ENCODE measurements around the gene TRPV3. TPM values are rescaled to one million over a fixed set of nuclear protein-coding genes. Genes with fewer than 3 reads are reported as not detected.

TRPV3 gene
- total and polyA plus RNA-seq, 4 donors, result 0.49 to 2.0 (median 0.75) TPM; not detected in 1

DNA sequence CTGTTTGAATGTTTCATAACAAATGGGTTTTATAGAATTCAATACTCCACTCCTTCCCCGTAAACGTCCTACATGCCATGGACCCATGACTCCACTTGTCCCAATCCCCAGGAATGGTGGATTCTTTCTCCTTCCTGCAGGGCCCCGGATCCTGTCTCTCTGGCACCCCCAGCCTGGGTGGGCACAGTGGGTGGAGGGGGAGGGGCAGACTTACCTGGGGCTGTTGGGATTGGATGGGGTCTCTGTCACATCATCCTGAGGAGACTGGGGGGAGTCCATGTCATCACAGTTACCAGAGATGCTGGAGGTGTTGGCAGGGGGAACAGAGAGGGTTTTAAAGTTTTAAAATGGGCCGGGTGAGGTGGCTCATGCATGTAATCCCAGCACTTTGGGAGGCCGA is 13.2 kb downstream of the TRPV3 start:
- 79% methylated on average over 5 of the region's 5 CpGs for WGBS, 2 donors
- H3K27me3 ChIP-seq (ENCODE audit: control insufficient read depth in 1 of 2, insufficient read depth in 2 of 2, low read length in 1 of 2), result no peaks in the 10 kb centered on the region

DNA sequence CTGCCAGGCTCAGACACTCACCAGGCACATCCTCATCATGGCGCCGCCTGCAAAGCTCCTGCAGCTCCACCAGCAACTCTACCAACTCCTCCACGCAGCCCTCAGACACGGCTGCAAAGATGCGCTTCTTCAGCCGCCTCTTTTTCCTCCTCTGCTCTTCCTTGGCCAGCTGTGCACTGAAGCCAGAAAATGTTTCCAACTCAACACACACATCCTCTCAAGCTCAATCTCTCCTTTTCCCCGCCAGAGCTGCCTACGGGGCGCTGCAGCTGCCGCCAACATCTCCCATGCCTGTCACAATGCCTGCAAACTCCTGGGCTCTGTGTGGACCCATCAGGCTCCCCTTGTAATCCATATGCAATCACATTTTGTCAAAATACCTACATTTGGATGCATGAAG is 14.2 kb downstream of the TRPV3 start:
- Histone ChIP-seq H3K27me3 (ENCODE audit: control insufficient read depth in 1 of 2, insufficient read depth in 2 of 2, low read length in 1 of 2) (no peaks in the 10 kb centered on the region), H3K4me1 (ENCODE audit: control insufficient read depth in 1 of 2, insufficient read depth in 2 of 2, low read length in 2 of 2) (no peaks in the 10 kb centered on the region), H3K9me3 (ENCODE audit: control insufficient read depth, low read length) (no peaks in the 10 kb centered on the region), H3K4me3 (ENCODE audit: low read length in 2 of 2) (no peak overlapping the region), H3K27ac (ENCODE audit: low read depth in 1 of 2, low read length in 2 of 2) (no peak overlapping the region), H3K36me3 (ENCODE audit: control insufficient read depth in 1 of 2, insufficient read depth in 2 of 2, low read length in 1 of 2) (no peaks in the 10 kb centered on the region)
- DNase-seq, result peak in 1 of 2 donors; percentile 17
- WGBS, 2 donors, result 75 to 77% methylated on average over 10 of the region's 10 CpGs
- intact Hi-C loops (cut with DNase I), result no loop called here
- no peak for ATAC-seq (ENCODE audit: low FRiP score)

More for the DNA sequence above, 13.2 kb downstream of the TRPV3 start:
- H3K36me3 ChIP-seq (ENCODE audit: control insufficient read depth in 1 of 2, insufficient read depth in 2 of 2, low read length in 1 of 2), result no peaks in the 10 kb centered on the region
- H3K9me3 ChIP-seq (ENCODE audit: control insufficient read depth, low read length), result no peaks in the 10 kb centered on the region
- ATAC-seq (ENCODE audit: low FRiP score) (no peak), DNase-seq (peak in 1 of 2 donors; percentile 39)
- no peak overlapping the region for H3K27ac ChIP-seq (ENCODE audit: low read depth in 1 of 2, low read length in 2 of 2)
- H3K4me1 ChIP-seq (ENCODE audit: control insufficient read depth in 1 of 2, insufficient read depth in 2 of 2, low read length in 2 of 2), result no peaks in the 10 kb centered on the region
- intact Hi-C loops (cut with DNase I), result no loop called here
- H3K4me3 ChIP-seq (ENCODE audit: low read length in 2 of 2), result no peak overlapping the region

DNA sequence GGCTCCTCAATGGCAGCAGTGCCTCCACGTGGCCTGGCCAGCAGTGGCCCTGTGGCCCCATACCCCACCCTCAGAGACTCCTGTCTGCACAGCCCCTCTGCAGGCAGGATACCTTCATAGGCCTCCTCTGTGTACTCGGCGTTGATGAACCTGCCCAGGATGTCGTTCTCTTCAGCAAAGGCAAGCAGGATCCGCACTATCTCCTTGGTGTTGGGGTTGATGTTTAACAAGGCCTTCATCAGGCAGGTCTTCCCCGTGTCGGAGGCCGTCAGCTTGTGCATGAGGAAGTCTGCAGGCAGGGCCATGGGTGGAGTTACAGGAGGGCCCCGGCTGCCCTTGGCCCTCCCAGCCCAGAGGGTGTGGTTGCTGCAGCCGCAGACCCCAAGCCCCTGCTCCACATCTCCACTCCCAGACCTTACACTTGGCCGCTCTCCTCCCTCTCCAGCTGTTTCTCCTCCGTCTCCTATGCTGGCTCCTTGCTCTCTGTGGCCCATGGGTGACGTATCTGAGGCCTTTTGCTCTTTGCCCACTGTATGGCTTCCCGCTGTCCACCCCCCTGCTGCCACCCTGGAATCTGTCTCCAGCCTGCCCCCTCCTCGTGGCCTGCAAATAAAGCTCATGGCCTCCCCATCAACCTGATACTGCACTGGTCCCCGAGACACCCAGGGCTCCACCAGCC is 15.1 kb downstream of the TRPV3 start:
- intact Hi-C loops (cut with DNase I), result no loop called here
- 86 to 89% methylated on average over 16 of the region's 16 CpGs for whole genome bisulfite sequencing, 2 donors
- no peak for ATAC-seq (ENCODE audit: low FRiP score)

DNA sequence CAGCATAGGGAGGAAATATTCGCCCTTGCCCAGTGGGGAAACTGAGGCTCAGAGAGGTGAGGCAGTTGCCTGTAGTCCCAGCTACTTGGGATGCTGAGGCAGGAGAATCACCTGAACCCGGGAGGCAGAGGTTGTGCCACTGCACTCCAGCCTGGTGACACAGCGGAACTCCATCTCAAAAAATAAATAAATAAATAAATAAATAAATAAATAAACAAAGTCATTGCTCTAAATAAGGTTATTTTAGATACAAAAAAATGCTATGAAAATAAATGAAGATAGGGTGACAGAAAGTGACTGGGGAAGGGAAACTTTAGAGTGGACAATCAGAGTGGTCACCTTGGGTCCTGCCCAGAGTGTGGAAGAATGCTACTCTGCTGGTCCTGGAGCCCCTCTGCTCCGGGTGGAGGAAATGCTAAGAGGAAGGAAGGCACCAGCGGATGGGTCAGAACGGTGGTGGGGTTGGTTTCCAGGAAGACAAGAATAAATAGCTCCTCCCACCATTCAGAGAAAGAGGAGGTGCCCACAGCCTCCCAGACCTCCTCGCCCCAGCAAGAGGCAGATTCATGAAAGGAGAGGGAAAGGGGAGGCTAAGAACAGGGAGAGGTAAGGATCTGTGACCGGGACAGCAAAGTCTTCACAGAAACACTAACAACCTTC is 17.6 kb downstream of the TRPV3 start:
- intact Hi-C loops (cut with DNase I), result no loop called here

More for the DNA sequence above, 15.1 kb downstream of the TRPV3 start:
- no peak overlapping the region for H3K27ac ChIP-seq (ENCODE audit: low read depth in 1 of 2, low read length in 2 of 2)
- no peaks in the 10 kb centered on the region for H3K27me3 ChIP-seq (ENCODE audit: control insufficient read depth in 1 of 2, insufficient read depth in 2 of 2, low read length in 1 of 2)
- H3K4me1 ChIP-seq (ENCODE audit: control insufficient read depth in 1 of 2, insufficient read depth in 2 of 2, low read length in 2 of 2), result no peaks in the 10 kb centered on the region
- H3K9me3 ChIP-seq (ENCODE audit: control insufficient read depth, low read length), result no peaks in the 10 kb centered on the region
- DNase-seq, result peak in 1 of 2 donors; percentile 63
- H3K4me3 ChIP-seq (ENCODE audit: low read length in 2 of 2), result no peak overlapping the region
- no peaks in the 10 kb centered on the region for H3K36me3 ChIP-seq (ENCODE audit: control insufficient read depth in 1 of 2, insufficient read depth in 2 of 2, low read length in 1 of 2)

DNA sequence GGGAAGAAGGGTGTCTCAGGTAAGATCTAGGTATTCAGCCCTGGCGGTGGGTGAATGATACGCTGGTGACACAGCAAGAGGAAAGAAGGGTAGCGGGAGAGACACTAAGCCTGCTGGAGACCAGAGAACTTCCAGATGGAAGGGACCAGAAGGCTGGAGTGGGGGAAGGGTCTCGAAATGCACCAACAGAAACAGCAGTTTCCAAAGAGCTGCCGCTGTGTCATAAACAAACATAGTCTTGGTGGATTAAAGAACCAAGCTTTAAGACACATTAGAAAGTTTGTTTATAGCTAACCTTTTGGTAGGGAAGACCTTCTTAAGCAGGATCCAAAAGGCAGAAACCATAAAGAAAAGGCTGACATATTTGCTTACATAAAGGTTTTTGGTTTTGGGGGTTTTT is 20.9 kb downstream of the TRPV3 start:
- WGBS, 2 donors, result 97 to 98% methylated on average over 5 of the region's 5 CpGs
- H3K4me1 ChIP-seq (ENCODE audit: control insufficient read depth in 1 of 2, insufficient read depth in 2 of 2, low read length in 2 of 2), result no peaks in the 10 kb centered on the region
- H3K27me3 ChIP-seq (ENCODE audit: control insufficient read depth in 1 of 2, insufficient read depth in 2 of 2, low read length in 1 of 2), result no peaks in the 10 kb centered on the region
- no peak overlapping the region for H3K4me3 ChIP-seq (ENCODE audit: low read length in 2 of 2)
- intact Hi-C loops (cut with DNase I), result no loop called here
- no peak for ATAC-seq (ENCODE audit: low FRiP score)
- no peaks in the 10 kb centered on the region for H3K36me3 ChIP-seq (ENCODE audit: control insufficient read depth in 1 of 2, insufficient read depth in 2 of 2, low read length in 1 of 2)
- no peak overlapping the region for H3K27ac ChIP-seq (ENCODE audit: low read depth in 1 of 2, low read length in 2 of 2)
- DNase-seq, result peak in 1 of 2 donors; percentile 18
- H3K9me3 ChIP-seq (ENCODE audit: control insufficient read depth, low read length), result no peaks in the 10 kb centered on the region

More for the DNA sequence above, 17.6 kb downstream of the TRPV3 start:
- no peaks in the 10 kb centered on the region for H3K4me1 ChIP-seq (ENCODE audit: control insufficient read depth in 1 of 2, insufficient read depth in 2 of 2, low read length in 2 of 2)
- ATAC-seq (ENCODE audit: low FRiP score), result no peak
- H3K27ac ChIP-seq (ENCODE audit: low read depth in 1 of 2, low read length in 2 of 2), result no peak overlapping the region
- DNase-seq, result peak; percentile 9 to 38
- H3K4me3 ChIP-seq (ENCODE audit: low read length in 2 of 2), result no peak overlapping the region
- 71 to 72% methylated on average over 8 of the region's 8 CpGs for WGBS, 2 donors
- no peaks in the 10 kb centered on the region for H3K9me3 ChIP-seq (ENCODE audit: control insufficient read depth, low read length)
- no peaks in the 10 kb centered on the region for H3K36me3 ChIP-seq (ENCODE audit: control insufficient read depth in 1 of 2, insufficient read depth in 2 of 2, low read length in 1 of 2)
- H3K27me3 ChIP-seq (ENCODE audit: control insufficient read depth in 1 of 2, insufficient read depth in 2 of 2, low read length in 1 of 2), result no peaks in the 10 kb centered on the region

DNA sequence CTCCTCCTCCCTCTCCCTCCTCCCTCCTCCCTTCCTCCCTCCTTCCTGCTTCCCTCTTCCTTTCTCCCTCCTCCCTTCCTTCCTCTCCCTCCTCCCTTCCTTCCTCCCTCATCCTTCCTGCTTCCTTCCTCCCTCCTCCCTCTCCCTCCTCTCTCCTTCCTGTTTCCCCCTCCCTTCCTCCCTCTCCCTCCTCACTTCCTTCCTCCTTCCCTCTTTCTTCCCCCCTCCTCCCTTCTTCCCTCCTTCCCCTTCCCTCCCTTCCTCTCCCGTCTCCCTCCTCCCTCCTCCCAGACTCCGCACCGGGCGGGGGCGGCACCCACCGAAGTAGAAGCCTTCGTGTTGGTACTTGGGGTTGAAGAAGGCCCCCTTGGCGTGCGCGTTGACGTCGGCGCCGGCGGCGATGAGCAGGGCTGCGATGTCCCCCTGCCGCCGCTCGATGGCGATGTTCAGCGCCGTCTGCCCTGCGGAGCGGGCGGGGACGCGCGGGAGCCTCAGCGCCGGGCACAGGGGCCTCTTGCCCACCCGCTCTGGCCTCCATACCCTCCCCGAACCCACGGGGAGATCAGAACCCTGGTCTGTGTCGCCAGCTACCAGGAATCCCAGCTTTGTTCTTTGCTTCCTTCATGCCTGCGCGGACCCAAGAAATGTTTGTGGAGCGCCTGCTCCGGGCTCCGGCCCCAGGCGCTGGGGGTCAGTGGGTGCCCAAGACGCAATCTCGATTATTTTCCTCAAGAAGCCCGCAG is 22.2 kb downstream of the TRPV3 start:
- no peaks in the 10 kb centered on the region for H3K27me3 ChIP-seq (ENCODE audit: control insufficient read depth in 1 of 2, insufficient read depth in 2 of 2, low read length in 1 of 2)
- H3K9me3 ChIP-seq (ENCODE audit: control insufficient read depth, low read length), result no peaks in the 10 kb centered on the region
- H3K4me3 ChIP-seq (ENCODE audit: low read length in 2 of 2), result no peak overlapping the region
- H3K27ac ChIP-seq (ENCODE audit: low read depth in 1 of 2, low read length in 2 of 2), result no peak overlapping the region
- H3K4me1 ChIP-seq (ENCODE audit: control insufficient read depth in 1 of 2, insufficient read depth in 2 of 2, low read length in 2 of 2), result no peaks in the 10 kb centered on the region
- H3K36me3 ChIP-seq (ENCODE audit: control insufficient read depth in 1 of 2, insufficient read depth in 2 of 2, low read length in 1 of 2), result no peaks in the 10 kb centered on the region
- 2% methylated on average over 44 of the region's 44 CpGs for WGBS, 2 donors
- ATAC-seq (ENCODE audit: low FRiP score), result peak; percentile 89
- DNase-seq, result peak; percentile 68 to 88
- intact Hi-C loops (cut with DNase I), result no loop called here

DNA sequence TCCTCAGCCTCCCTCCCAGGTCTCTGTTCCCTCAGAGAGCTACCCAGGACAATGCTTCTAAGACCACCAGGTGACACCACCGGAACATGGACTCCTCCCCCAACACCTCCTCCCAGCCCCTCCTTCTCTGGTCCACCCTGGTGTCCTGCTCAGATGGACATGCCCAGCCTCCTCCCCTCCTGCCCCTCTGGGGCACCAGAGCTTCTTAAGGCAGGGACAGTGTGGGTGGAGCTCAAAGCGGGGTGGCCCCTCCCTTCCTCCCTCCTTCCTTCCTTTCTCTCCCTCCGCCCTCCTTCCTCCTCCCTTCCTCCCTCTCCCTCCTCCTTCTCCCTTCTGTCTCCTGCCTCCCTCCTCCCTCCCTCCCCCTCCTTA is 22.7 kb downstream of the TRPV3 start:
- 31 to 44% methylated on average over 3 of the region's 3 CpGs for WGBS, 2 donors
- H3K36me3 ChIP-seq (ENCODE audit: control insufficient read depth in 1 of 2, insufficient read depth in 2 of 2, low read length in 1 of 2), result no peaks in the 10 kb centered on the region
- no peaks in the 10 kb centered on the region for H3K4me1 ChIP-seq (ENCODE audit: control insufficient read depth in 1 of 2, insufficient read depth in 2 of 2, low read length in 2 of 2)
- no peak overlapping the region for H3K27ac ChIP-seq (ENCODE audit: low read depth in 1 of 2, low read length in 2 of 2)
- intact Hi-C loops (cut with DNase I), result no loop called here
- H3K27me3 ChIP-seq (ENCODE audit: control insufficient read depth in 1 of 2, insufficient read depth in 2 of 2, low read length in 1 of 2), result no peaks in the 10 kb centered on the region
- ATAC-seq (ENCODE audit: low FRiP score) (peak; percentile 52), DNase-seq (peak in 1 of 2 donors; percentile 45)
- H3K9me3 ChIP-seq (ENCODE audit: control insufficient read depth, low read length), result no peaks in the 10 kb centered on the region
- H3K4me3 ChIP-seq (ENCODE audit: low read length in 2 of 2), result no peak overlapping the region

DNA sequence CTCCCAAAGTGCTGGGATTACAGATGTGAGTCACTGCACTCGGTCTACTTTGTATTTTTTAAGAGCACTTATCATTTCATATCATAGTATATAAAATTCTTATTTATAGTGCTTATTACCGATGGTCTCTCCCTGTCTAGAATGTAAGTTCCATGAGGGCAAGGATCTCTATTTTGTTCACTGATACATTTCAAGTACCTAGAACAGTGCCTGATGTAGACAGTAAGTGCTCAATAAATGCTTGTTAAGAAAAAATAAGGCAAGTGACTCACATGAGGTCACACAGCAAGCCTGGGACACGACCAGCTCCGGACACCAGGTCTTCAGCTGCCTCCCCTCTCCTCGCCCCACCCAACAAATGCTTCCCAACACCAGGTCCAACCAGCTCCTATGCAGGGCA is 23.9 kb downstream of the TRPV3 start:
- no peak for ATAC-seq (ENCODE audit: low FRiP score)
- H3K36me3 ChIP-seq (ENCODE audit: control insufficient read depth in 1 of 2, insufficient read depth in 2 of 2, low read length in 1 of 2), result no peaks in the 10 kb centered on the region
- H3K27me3 ChIP-seq (ENCODE audit: control insufficient read depth in 1 of 2, insufficient read depth in 2 of 2, low read length in 1 of 2), result no peaks in the 10 kb centered on the region
- intact Hi-C loops (cut with DNase I), result no loop called here
- no peak overlapping the region for H3K27ac ChIP-seq (ENCODE audit: low read depth in 1 of 2, low read length in 2 of 2)
- H3K9me3 ChIP-seq (ENCODE audit: control insufficient read depth, low read length), result no peaks in the 10 kb centered on the region
- peak; percentile 20 to 49 for DNase-seq
- H3K4me1 ChIP-seq (ENCODE audit: control insufficient read depth in 1 of 2, insufficient read depth in 2 of 2, low read length in 2 of 2), result no peaks in the 10 kb centered on the region
- no peak overlapping the region for H3K4me3 ChIP-seq (ENCODE audit: low read length in 2 of 2)
- 93 to 95% methylated on average over 5 of the region's 5 CpGs for WGBS, 2 donors

DNA sequence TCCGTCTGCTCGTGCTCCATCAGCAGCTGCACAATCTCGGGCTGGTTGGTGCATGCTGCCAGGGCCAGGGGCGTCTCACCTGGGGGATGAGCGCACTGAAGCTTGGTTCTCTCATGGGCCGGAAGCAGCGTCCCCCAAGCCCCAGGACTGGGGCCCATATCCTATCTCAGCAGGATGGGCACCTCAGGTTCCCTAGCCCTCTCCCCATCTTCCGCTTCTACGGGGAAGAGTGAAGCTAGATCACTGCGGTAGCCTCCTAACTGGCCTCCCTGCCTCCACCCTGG is 24.8 kb downstream of the TRPV3 start:
- WGBS, 2 donors, result 97% methylated on average over 10 of the region's 10 CpGs
- H3K4me1 ChIP-seq (ENCODE audit: control insufficient read depth in 1 of 2, insufficient read depth in 2 of 2, low read length in 2 of 2), result no peaks in the 10 kb centered on the region
- H3K27ac ChIP-seq (ENCODE audit: low read depth in 1 of 2, low read length in 2 of 2), result no peak overlapping the region

More for the DNA sequence above, 24.8 kb downstream of the TRPV3 start:
- no peaks in the 10 kb centered on the region for H3K27me3 ChIP-seq (ENCODE audit: control insufficient read depth in 1 of 2, insufficient read depth in 2 of 2, low read length in 1 of 2)
- intact Hi-C loops (cut with DNase I), result no loop called here
- DNase-seq (no peak), ATAC-seq (ENCODE audit: low FRiP score) (no peak)
- no peaks in the 10 kb centered on the region for H3K36me3 ChIP-seq (ENCODE audit: control insufficient read depth in 1 of 2, insufficient read depth in 2 of 2, low read length in 1 of 2)
- H3K9me3 ChIP-seq (ENCODE audit: control insufficient read depth, low read length), result no peaks in the 10 kb centered on the region
- H3K4me3 ChIP-seq (ENCODE audit: low read length in 2 of 2), result no peak overlapping the region
